Common myeloid progenitor, CD34-positive (primary cell): ENCODE results near the gene KLHL6. TPM values are rescaled to one million over a fixed set of nuclear protein-coding genes. Genes with fewer than 3 reads are reported as not detected.

Experiments used
- CTCF ChIA-PET: fragments of 350-600 bp; sonication (Branson Sonifier 250); formaldehyde crosslinking; loops from one replicate; lab custom pipeline; 2021; ENCODE audit warnings: antibody characterized with exemption; lab: Charles Lee
- POLR2A ChIA-PET: fragments of 350-600 bp; sonication (Branson Sonifier 250); formaldehyde crosslinking; loops from one replicate; lab custom pipeline; 2021; ENCODE audit warnings: antibody characterized with exemption; lab: Charles Lee
- DNase-seq, 3 donors: peaks; one replicate each; pipeline versions ENCODE4 v3.0.0 to v3.0.0-alpha.2; 2013
- H3K27ac ChIP-seq, 2 experiments: 1 replicate in 1 of 2; 2 replicates in 1 of 2; pipeline ENCODE4 v1.7.0; 2013; ENCODE audit warnings: inconsistent platforms in 2 of 2, low read length in 2 of 2, mild to moderate bottlenecking in 2 of 2, low read depth in 1 of 2, moderate library complexity in 1 of 2; ENCODE audit not compliant: severe bottlenecking in 2 of 2, insufficient read depth in 1 of 2, poor library complexity in 1 of 2
- H3K27me3 ChIP-seq, 5 experiments: replicated peaks in 2 of 5; 1 replicate in 3 of 5; 2 replicates in 2 of 5; pipeline versions ENCODE4 v1.6.1 to v1.7.0; 2013; ENCODE audit warnings: low read length in 4 of 5, mild to moderate bottlenecking in 2 of 5, moderate library complexity in 2 of 5, inconsistent platforms in 1 of 5; ENCODE audit not compliant: insufficient read depth in 5 of 5, control insufficient read depth in 4 of 5
- H3K36me3 ChIP-seq, 4 experiments: 1 replicate in 2 of 4; 2 replicates in 2 of 4; pipeline versions ENCODE4 v1.6.1 to v1.7.0; 2013; ENCODE audit warnings: low read length in 3 of 4, control low read depth in 1 of 4, mild to moderate bottlenecking in 1 of 4; ENCODE audit not compliant: control insufficient read depth in 4 of 4, insufficient read depth in 4 of 4
- H3K4me1 ChIP-seq, 4 experiments: 1 replicate in 3 of 4; 2 replicates in 1 of 4; pipeline versions ENCODE4 v1.6.1 to v1.7.1; 2013; ENCODE audit warnings: low read length in 3 of 4, mild to moderate bottlenecking in 3 of 4, control low read depth in 1 of 4, inconsistent platforms in 1 of 4, moderate library complexity in 1 of 4; ENCODE audit not compliant: control insufficient read depth in 4 of 4, insufficient read depth in 4 of 4; ENCODE audit errors: control extremely low read depth in 1 of 4
- H3K4me3 ChIP-seq, 7 experiments: 1 replicate in 4 of 7; 2 replicates in 3 of 7; pipeline versions ENCODE4 v1.5.1 to v1.7.0; 2013; ENCODE audit warnings: mild to moderate bottlenecking in 7 of 7, low read length in 6 of 7, moderate library complexity in 6 of 7, inconsistent platforms in 2 of 7, low read depth in 2 of 7, control low read depth in 1 of 7; ENCODE audit not compliant: insufficient read depth in 4 of 7, control insufficient read depth in 1 of 7; ENCODE audit errors: extremely low read depth in 1 of 7
- H3K9me3 ChIP-seq, 5 experiments: 1 replicate in 4 of 5; 2 replicates in 1 of 5; pipeline versions ENCODE4 v1.6.1 to v1.7.1; 2013; ENCODE audit warnings: low read length in 4 of 5, mild to moderate bottlenecking in 2 of 5, inconsistent platforms in 1 of 5, low read depth in 1 of 5, moderate library complexity in 1 of 5; ENCODE audit not compliant: control insufficient read depth in 4 of 5, insufficient read depth in 2 of 5; ENCODE audit errors: control extremely low read depth in 1 of 5
- WGBS: methylation state at CpG from one replicate; pipeline ENCODE4 v1.1.5; 2013; ENCODE audit not compliant: insufficient coverage; 5-methylcytosine and 5-hydroxymethylcytosine counted together
- polyA plus RNA-seq: library from polyadenylated mRNA; unstranded; fragments of 120-200 nt; gene quantifications from one replicate; pipeline ENCODE4 v1.2.1, GENCODE V29; 2013

Gene KLHL6
- polyA plus RNA-seq: 68.1 TPM

- H3K4me3 ChIP-seq: peak within 1 kb of the TSS; percentile 33 to 88 (median 82)
- ChIA-PET POLR2A (interaction anchor here (0.6 to 0.8 kb wide), 3 partner anchors 8 to 104 kb away, joined by 3 to 10 read pairs (median 9); partner anchors contain the start of gene KLHL24), CTCF (no interaction called here)
- H3K27me3 ChIP-seq: no peaks in the 10 kb centered on the region
- DNase-seq: peak; percentile 93 to 98 (median 95)
- 0% methylated on average over 1 of the region's 9 CpGs for WGBS
- H3K27ac ChIP-seq: peak within 1 kb of the TSS; percentile 87 to 91
- peaks cover 17 to 71% (median 39%) of the 10 kb centered on the region in 4 experiments for H3K4me1 ChIP-seq
- H3K9me3 ChIP-seq: no peaks in the 10 kb centered on the region
- peaks cover 0 to 3% (median 0%) of the 10 kb centered on the region in 4 experiments for H3K36me3 ChIP-seq
Measured at GRCh38 chr3:183555541-183556081, at the start of gene KLHL6. Gene KLHL6, minus strand, starts transcription at chr3:183555706. Its CDS starts 53 bp downstream, at chr3:183555653.

DNA sequence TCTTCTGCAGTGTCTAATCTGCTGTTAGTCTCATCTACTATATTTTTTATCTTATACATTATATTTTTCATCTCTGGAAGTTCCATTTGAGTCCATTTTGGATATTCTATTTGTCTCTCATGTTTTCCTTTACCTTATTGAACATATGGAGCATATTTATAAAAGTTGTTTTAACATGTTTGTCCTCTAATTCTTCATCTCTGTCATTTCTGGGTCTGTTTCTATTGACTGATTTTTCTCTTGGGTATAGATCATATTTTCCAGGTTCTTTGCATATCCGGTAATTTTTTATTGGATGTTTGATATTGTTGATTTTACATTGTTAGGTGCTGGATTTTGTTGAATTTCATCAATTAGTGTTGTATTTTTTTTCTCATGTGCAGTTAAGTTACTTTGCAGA is 42.5 kb upstream of the KLHL6 start:
- peaks cover 4 to 17% (median 5%) of the 10 kb centered on the region in 5 experiments for H3K9me3 ChIP-seq
- no peaks in the 10 kb centered on the region for H3K4me1 ChIP-seq
- H3K36me3 ChIP-seq: no peaks in the 10 kb centered on the region
- ChIA-PET CTCF (no interaction called here), POLR2A (no interaction called here)
- H3K27ac ChIP-seq: no peak overlapping the region
- no peak overlapping the region for H3K4me3 ChIP-seq
- no peaks in the 10 kb centered on the region for H3K27me3 ChIP-seq
- DNase-seq: no peak
- no CpG with 5 or more reads among the region's 1 CpG for WGBS

DNA sequence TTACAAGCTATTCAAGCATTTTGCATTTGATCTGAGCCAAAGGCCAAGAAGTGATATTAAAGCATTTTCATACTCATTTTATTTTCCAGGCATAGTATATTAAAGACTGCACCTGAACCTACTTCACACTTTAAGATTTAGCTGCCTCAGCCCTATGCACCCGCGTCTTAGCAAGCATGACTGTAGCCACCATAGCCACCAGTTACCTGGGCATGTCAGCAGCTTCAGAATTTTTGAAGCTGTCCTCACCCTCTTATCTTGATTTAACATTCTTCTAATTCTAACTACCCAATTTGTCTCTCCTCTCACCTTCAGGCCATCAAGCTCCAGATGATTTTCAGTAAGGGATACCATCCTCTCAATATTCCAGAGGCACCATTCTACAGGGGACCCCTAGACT is 39.1 kb upstream of the KLHL6 start:
- Histone ChIP-seq H3K27ac (no peak overlapping the region), H3K9me3 (peaks cover 4 to 17% (median 5%) of the 10 kb centered on the region in 5 experiments), H3K36me3 (no peaks in the 10 kb centered on the region), H3K4me3 (no peak overlapping the region), H3K4me1 (peaks cover 0 to 9% (median 6%) of the 10 kb centered on the region in 4 experiments), H3K27me3 (no peaks in the 10 kb centered on the region)
- DNase-seq: no peak
- ChIA-PET POLR2A (no interaction called here), CTCF (interaction anchor here (1.3 to 3.0 kb wide), 3 partner anchors 12 to 112 kb away, joined by 4 to 8 read pairs (median 4); no protein-coding TSS in a partner anchor)
- 96% methylated on average over 2 of the region's 2 CpGs for WGBS

DNA sequence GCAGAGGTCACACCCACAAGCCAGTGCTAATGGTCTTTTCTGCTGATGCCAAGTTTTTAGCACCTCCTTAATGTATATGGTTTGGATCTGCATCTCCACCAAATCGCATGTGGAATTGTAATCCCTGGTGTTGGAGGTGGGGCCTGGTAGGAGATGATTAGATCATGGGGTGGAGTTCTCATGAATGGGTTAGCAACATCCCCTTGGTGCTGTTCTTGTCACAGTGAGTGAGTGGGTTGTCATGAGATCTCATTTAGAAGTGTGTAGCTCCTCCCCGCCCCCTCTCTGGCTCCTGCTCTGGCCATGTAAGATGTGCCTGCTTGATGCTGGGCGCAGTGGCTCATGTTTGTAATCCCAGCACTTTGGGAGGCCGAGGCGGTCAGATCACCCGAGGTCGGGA is 37.3 kb upstream of the KLHL6 start:
- H3K27ac ChIP-seq: no peak overlapping the region
- H3K4me1 ChIP-seq: peaks cover 0 to 12% (median 8%) of the 10 kb centered on the region in 4 experiments
- ChIA-PET POLR2A (no interaction called here), CTCF (interaction anchor here (0.6 to 3.0 kb wide), 8 partner anchors 12 to 110 kb away, joined by 3 to 15 read pairs (median 4); no protein-coding TSS in a partner anchor)
- WGBS: 100% methylated on average over 6 of the region's 7 CpGs
- H3K4me3 ChIP-seq: no peak overlapping the region
- H3K27me3 ChIP-seq: no peaks in the 10 kb centered on the region
- DNase-seq: no peak
- H3K9me3 ChIP-seq: peaks cover 0 to 10% (median 2%) of the 10 kb centered on the region in 5 experiments
- no peaks in the 10 kb centered on the region for H3K36me3 ChIP-seq

- Histone ChIP-seq H3K27ac (no peak overlapping the region), H3K4me3 (peak overlapping the region in 3 of 7 experiments; percentile 19 to 69 (median 54)), H3K9me3 (peaks cover 0 to 6% (median 2%) of the 10 kb centered on the region in 5 experiments), H3K4me1 (peaks cover 2 to 20% (median 15%) of the 10 kb centered on the region in 4 experiments), H3K27me3 (no peaks in the 10 kb centered on the region), H3K36me3 (no peaks in the 10 kb centered on the region)
- DNase-seq: peak; percentile 47 to 64 (median 59)
- WGBS: 23% methylated on average over 6 of the region's 6 CpGs
- POLR2A ChIA-PET: no interaction called here
- CTCF ChIA-PET: interaction anchor here (0.6 to 3.0 kb wide), 16 partner anchors 11 to 120 kb away, joined by 3 to 15 read pairs (median 4); no protein-coding TSS in a partner anchor
Measured at GRCh38 chr3:183591881-183592521, 36.5 kb upstream of the KLHL6 start.

GRCh38 chr3:183590442-183590841 is 34.9 kb upstream of the KLHL6 start:
- peaks cover 0 to 2% (median 0%) of the 10 kb centered on the region in 5 experiments for H3K9me3 ChIP-seq
- 100% methylated on average over 1 of the region's 6 CpGs for WGBS
- DNase-seq: no peak
- H3K27ac ChIP-seq: no peak overlapping the region
- H3K4me3 ChIP-seq: no peak overlapping the region
- H3K36me3 ChIP-seq: no peaks in the 10 kb centered on the region
- peaks cover 10 to 30% (median 23%) of the 10 kb centered on the region in 4 experiments for H3K4me1 ChIP-seq
- POLR2A ChIA-PET: no interaction called here
- no peaks in the 10 kb centered on the region for H3K27me3 ChIP-seq
- CTCF ChIA-PET: interaction anchor here (0.8 to 2.7 kb wide), 6 partner anchors 10 to 53 kb away, joined by 3 to 11 read pairs (median 3); no protein-coding TSS in a partner anchor

GRCh38 chr3:183587336-183587735 is 31.8 kb upstream of the KLHL6 start:
- Histone ChIP-seq H3K4me1 (peaks cover 16 to 44% (median 36%) of the 10 kb centered on the region in 4 experiments), H3K36me3 (no peaks in the 10 kb centered on the region), H3K9me3 (no peaks in the 10 kb centered on the region), H3K4me3 (no peak overlapping the region), H3K27ac (no peak overlapping the region), H3K27me3 (no peaks in the 10 kb centered on the region)
- DNase-seq: peak; percentile 22 to 79 (median 70)
- ChIA-PET CTCF (no interaction called here), POLR2A (no interaction called here)
- 50% methylated on average over 2 of the region's 2 CpGs for WGBS
